NCI-H510A (cell line): Measurements from ENCODE around the gene ASPRV1.
"Not testable (repeated sequence)": the region's sequence is repeated elsewhere in the genome, so short reads cannot be mapped to it uniquely, and the experiment has no call there.

Source experiments
- DNase-seq: peaks from one replicate; lab custom pipeline; 2025; lab: John Stamatoyannopoulos, UW

ASPRV1 gene

DNA sequence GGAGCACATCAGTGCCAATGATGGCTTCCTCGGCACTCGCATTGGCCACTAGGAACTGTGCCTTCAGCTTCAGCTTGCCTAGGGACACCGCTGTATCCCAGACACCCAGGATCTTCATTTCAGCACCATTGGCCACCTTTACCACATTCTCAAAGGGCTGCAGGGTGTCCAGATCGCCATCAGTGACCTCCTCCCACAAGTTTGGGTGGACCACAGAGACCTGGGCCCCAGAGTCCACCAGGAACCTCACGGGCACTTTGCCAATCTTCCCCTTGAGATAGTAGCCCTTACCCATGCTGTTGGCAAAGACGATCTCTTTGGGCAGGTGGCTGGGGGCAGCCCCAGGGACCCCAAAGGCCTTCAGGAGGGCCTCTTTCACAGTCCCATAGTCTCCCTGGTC is 610 bp downstream of the ASPRV1 start:
- no peak for DNase-seq

DNA sequence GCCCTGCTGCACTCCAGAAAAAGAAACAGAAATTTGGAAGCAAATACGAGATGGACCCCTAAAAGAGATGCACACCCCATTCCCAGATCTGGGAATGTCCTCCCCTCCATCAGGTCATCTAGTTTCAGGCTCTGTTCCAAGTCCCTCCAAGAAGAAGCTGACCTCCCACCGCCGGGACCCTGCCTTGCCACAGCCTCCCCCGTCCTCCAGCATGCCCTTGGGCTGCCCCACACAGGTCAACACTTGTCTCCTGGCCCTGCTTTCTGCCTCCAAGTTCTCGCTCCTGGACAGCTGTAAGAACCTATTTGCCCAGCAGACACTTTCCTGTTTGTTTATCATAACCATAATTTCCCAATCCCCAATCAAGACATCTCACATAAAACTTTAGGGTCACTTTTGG is 2.0 kb downstream of the ASPRV1 start:
- DNase-seq, result no peak

DNA sequence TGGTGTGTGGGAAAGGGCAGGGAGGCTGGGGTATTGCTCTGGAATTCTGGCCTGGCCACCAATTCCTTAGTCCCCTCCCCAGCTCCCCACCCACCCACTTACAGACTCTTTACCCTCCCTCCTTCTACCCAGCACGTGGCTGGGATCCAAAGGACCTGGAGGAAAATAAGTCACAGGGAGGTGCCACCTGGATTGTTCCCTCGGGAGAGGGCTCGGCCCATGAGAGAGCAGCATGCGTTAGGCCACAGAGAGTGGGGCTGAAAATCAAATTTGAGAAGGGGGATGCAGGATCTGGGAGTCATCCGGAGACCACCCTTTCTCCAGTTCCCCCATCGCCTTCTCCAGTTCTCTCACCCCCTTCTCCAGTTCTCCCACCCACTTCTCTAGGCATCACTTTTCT is 3.0 kb downstream of the ASPRV1 start:
- no peak for DNase-seq

- DNase-seq, result no peak
Observed at GRCh38 chr2:69957965-69958364, 3.5 kb downstream of the ASPRV1 start.

DNA sequence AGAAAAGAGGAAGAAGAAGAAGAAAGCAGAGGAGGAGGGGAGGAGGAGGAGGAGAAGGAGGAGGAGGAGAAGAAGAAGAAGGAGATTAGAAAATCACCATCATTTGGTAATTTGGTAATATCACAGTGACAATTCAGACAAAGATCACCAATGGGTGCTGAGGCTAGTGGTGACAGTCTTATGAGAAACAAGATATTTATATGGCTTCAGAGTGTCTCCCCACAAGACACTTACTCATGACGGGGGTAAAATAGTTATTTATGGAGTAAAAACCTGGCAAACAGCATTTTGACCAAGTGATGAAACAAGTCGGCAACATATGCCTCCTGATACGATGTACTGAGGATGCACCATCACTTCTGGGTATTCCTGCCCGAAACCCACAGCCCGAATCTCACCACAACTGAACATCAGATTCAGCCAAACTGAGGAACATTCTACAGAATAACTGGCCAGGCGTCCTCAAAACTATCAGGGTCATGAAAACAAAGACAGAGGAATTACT is 4.9 kb downstream of the ASPRV1 start:
- DNase-seq, result no peak

GRCh38 chr2:69955029-69955428 is 6.4 kb downstream of the ASPRV1 start:
- DNase-seq, result no peak

- no peak for DNase-seq
Observed at GRCh38 chr2:69954084-69954483, 7.3 kb downstream of the ASPRV1 start.

- DNase-seq, result no peak
Observed at GRCh38 chr2:69952336-69953115, 8.9 kb downstream of the ASPRV1 start.

- DNase-seq, result not testable (repeated sequence)
Observed at GRCh38 chr2:69950671-69951070, 10.8 kb downstream of the ASPRV1 start.

- no peak for DNase-seq
Observed at GRCh38 chr2:69950241-69950640, 11.2 kb downstream of the ASPRV1 start.

- DNase-seq, result no peak
Observed at GRCh38 chr2:69948963-69949645, 12.3 kb downstream of the ASPRV1 start.

- DNase-seq, result no peak
Observed at GRCh38 chr2:69948032-69948962, 13.1 kb downstream of the ASPRV1 start.

- DNase-seq, result no peak
Observed at GRCh38 chr2:69947325-69947931, 14.0 kb downstream of the ASPRV1 start.

DNA sequence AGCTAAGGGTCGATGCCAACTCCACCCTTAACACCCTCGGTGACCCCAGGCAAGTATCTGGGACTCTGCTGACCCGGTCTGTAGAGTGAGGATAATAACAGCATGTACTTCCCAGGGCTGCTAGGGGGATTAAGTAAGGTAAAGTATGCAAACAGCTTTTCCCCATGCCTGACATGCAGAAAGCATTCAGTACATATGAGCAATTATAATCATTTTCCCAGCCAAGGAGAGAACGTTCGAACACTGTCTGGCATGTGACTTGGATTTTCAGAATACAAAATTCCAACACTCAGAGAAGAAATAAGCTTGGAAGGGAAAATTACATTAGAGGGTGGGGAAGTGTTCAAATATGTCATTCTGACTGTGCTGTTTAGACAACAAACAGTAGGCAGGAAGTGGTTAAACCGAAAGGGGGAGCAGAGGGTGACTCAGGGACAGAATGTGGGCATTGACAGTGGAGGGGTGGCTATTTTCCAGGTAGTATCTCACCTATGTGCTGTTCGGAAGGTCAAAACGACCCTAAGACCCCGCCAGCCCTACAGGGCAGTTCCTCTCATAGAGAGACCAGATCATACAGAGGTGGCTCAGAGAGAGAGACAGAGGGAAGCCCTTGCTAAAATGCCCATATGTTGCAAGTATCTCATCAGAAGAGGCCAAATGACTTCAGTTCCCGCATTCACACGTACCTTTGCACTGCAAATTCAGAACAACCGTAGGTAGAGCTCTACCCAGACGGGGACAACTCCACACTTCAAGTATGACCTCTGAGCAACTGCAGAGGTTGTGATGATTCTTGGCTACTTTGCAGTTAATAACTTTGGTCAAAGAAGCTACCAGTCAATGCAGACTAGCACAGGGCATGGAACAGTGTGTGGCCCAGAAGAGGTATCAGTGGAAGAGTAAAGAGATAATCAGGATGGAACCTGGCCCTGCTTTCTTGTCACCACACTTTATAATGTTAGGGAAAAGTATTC is 14.8 kb downstream of the ASPRV1 start:
- DNase-seq, result no peak

- no peak for DNase-seq
Observed at GRCh38 chr2:69945941-69946340, 15.5 kb downstream of the ASPRV1 start.

DNA sequence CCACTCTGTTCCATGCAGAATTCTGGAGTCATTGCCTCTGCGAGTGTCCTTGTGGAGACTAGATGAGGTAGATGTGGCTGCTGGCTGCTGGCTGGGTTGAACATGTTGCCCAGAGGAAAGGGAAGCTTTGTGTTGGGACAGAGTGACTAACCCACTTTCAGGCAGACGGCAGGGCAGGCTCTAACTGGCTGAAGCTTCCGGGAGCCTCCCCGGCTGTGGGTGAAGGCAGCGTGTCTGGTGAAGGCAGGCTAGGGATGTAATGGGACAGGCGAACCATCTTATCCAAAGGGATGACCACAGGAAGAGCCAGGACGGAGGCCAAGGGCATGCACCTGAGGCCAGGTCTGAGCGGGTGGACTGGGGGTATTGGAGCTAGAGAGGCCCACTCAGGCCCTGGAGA is 16.0 kb downstream of the ASPRV1 start:
- DNase-seq, result no peak

- DNase-seq, result no peak
Observed at GRCh38 chr2:69944756-69945155, 16.7 kb downstream of the ASPRV1 start.

DNA sequence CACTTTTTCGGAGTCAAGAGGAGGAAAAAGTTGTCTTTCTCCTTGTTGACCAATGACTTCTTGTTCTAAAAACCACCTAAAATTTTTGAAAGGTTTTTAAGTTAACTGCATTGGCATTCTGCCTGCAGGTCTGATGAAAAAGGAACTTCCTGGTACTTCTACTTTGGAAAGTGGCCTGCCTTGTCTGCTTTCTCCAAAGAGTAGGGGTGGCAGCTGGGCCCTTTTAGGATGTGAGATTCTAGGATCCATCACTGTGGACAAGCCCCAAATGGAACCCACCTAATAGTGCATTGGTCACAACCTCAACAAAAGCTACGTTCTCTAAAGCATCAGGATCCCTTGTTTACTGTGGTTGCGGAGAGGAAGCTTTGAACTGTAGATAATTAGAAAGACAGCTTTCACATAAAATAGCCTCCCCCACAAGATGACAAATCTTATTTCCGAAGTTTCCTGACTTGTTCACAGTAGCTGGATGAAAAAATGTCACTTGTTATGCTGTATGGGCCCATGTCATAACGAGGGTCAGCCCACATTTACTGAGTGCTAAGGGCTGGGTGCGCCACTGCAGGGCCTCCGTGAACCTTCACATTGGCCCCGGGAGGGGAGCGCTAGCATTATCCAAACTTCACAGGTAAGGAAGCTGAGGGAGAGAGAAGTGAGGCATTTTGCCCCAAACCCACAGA is 17.4 kb downstream of the ASPRV1 start:
- DNase-seq, result no peak

- no peak for DNase-seq
Observed at GRCh38 chr2:69943000-69943842, 18.2 kb downstream of the ASPRV1 start.
